ENCODE results near the gene AKR1C8.
"Not testable (repeated sequence)": the region's sequence is repeated elsewhere in the genome, so short reads cannot be mapped to it uniquely, and the experiment has no call there.

AKR1C8 gene

GRCh38 chr10:5165738-5166137, 19.2 kb downstream of the AKR1C8 start:
- DNase-seq, result no peak

- DNase-seq, result no peak
Observed at GRCh38 chr10:5163487-5163886, 21.5 kb downstream of the AKR1C8 start.

- no peak for DNase-seq
Observed at GRCh38 chr10:5159126-5159525, 25.8 kb downstream of the AKR1C8 start.

- no peak for DNase-seq
Observed at GRCh38 chr10:5157501-5157900, 27.4 kb downstream of the AKR1C8 start.

GRCh38 chr10:5155951-5156350, 29.0 kb downstream of the AKR1C8 start:
- no peak for DNase-seq

GRCh38 chr10:5151076-5151475, 33.9 kb downstream of the AKR1C8 start:
- no peak for DNase-seq

GRCh38 chr10:5148678-5149032, 36.3 kb downstream of the AKR1C8 start:
- no peak for DNase-seq

- no peak for DNase-seq
Observed at GRCh38 chr10:5147981-5148677, 36.8 kb downstream of the AKR1C8 start.

- no peak for DNase-seq
Observed at GRCh38 chr10:5147255-5147980, 37.5 kb downstream of the AKR1C8 start.

GRCh38 chr10:5146920-5147254, 38.1 kb downstream of the AKR1C8 start:
- no peak for DNase-seq

GRCh38 chr10:5143137-5143536, 41.8 kb downstream of the AKR1C8 start:
- no peak for DNase-seq

GRCh38 chr10:5142199-5142598, 42.8 kb downstream of the AKR1C8 start:
- DNase-seq, result no peak

GRCh38 chr10:5137699-5138098, 47.3 kb downstream of the AKR1C8 start:
- DNase-seq, result not testable (repeated sequence)

- DNase-seq, result no peak
Observed at GRCh38 chr10:5136468-5137087, 48.4 kb downstream of the AKR1C8 start.

GRCh38 chr10:5135581-5135980, 49.4 kb downstream of the AKR1C8 start:
- DNase-seq, result no peak

- no peak for DNase-seq
Observed at GRCh38 chr10:5125315-5126044, 59.5 kb downstream of the AKR1C8 start.

GRCh38 chr10:5123886-5124285, 61.1 kb downstream of the AKR1C8 start:
- DNase-seq, result no peak

- DNase-seq, result not testable (repeated sequence)
Observed at GRCh38 chr10:5119997-5120396, 65.0 kb downstream of the AKR1C8 start.

- DNase-seq, result no peak
Observed at GRCh38 chr10:5117026-5117425, 67.9 kb downstream of the AKR1C8 start.

GRCh38 chr10:5116621-5117020, 68.3 kb downstream of the AKR1C8 start:
- DNase-seq, result no peak

- not testable (repeated sequence) for DNase-seq
Observed at GRCh38 chr10:5109861-5110260, 75.1 kb downstream of the AKR1C8 start.

- no peak for DNase-seq
Observed at GRCh38 chr10:5108658-5109416, 76.1 kb downstream of the AKR1C8 start.
